CD4-positive, CD25-positive, alpha-beta regulatory T cell (primary cell): ENCODE results near the gene SLC35F3. TPM values are rescaled to one million over a fixed set of nuclear protein-coding genes. Genes with fewer than 3 reads are reported as not detected.

Experiments
- ATAC-seq, 2 donors: fragments of 150-1000 bp; cut with Tn5 transposase; one replicate each; pipeline ENCODE4 v1.10.0; 2021; ENCODE audit warnings: low read depth in 2 of 2, moderate number of reproducible peaks in 2 of 2, moderate library complexity in 1 of 2
- DNase-seq, 3 donors: peaks; one replicate each; pipeline versions ENCODE4 v3.0.0 to v3.0.0-alpha.2; 2012 to 2022; ENCODE audit warnings: mixed read lengths in 1 of 3
- H3K27ac ChIP-seq: one replicate; pipeline ENCODE4 v1.7.0; 2013; ENCODE audit warnings: mild to moderate bottlenecking, low read length; ENCODE audit not compliant: insufficient read depth, poor library complexity, severe bottlenecking
- H3K27me3 ChIP-seq: one replicate; pipeline ENCODE4 v1.7.0; 2013; ENCODE audit warnings: low read length; ENCODE audit not compliant: control insufficient read depth, insufficient read depth
- H3K36me3 ChIP-seq: one replicate; pipeline ENCODE4 v1.7.0; 2013; ENCODE audit warnings: mild to moderate bottlenecking, low read length, moderate library complexity; ENCODE audit not compliant: control insufficient read depth, insufficient read depth
- H3K4me1 ChIP-seq: 2 replicates; pipeline ENCODE4 v1.7.0; 2013; ENCODE audit warnings: mild to moderate bottlenecking, low read length; ENCODE audit not compliant: insufficient read depth, control insufficient read depth, poor library complexity, severe bottlenecking
- H3K4me3 ChIP-seq: one replicate; pipeline ENCODE4 v1.7.0; 2013; ENCODE audit warnings: low read depth, mild to moderate bottlenecking, low read length, moderate library complexity
- H3K9me3 ChIP-seq, 2 experiments: 1 replicate in 1 of 2; 2 replicates in 1 of 2; pipeline ENCODE4 v1.7.0; 2013; ENCODE audit warnings: low read length in 2 of 2, mild to moderate bottlenecking in 1 of 2, moderate library complexity in 1 of 2; ENCODE audit not compliant: control insufficient read depth in 2 of 2
- H3K27ac Mint-ChIP-seq, 3 donors: one replicate each; pipeline ENCODE4 v1.8.0; 2020 to 2022; ENCODE audit warnings: mild to moderate bottlenecking in 3 of 3, mixed read lengths in 3 of 3, moderate library complexity in 2 of 3
- H3K27me3 Mint-ChIP-seq: one replicate; pipeline ENCODE4 v1.8.0; 2022; ENCODE audit warnings: mild to moderate bottlenecking, mixed read lengths
- H3K36me3 Mint-ChIP-seq: one replicate; pipeline ENCODE4 v1.8.0; 2020; ENCODE audit warnings: mixed read lengths
- H3K4me1 Mint-ChIP-seq, 4 donors: one replicate each; pipeline ENCODE4 v1.8.0; 2020 to 2022; ENCODE audit warnings: mixed read lengths in 4 of 4, mild to moderate bottlenecking in 1 of 4
- H3K4me3 Mint-ChIP-seq, 4 donors: one replicate each; pipeline ENCODE4 v1.8.0; 2020 to 2022; ENCODE audit warnings: mild to moderate bottlenecking in 4 of 4, mixed read lengths in 4 of 4, moderate library complexity in 3 of 4
- H3K9me3 Mint-ChIP-seq, 7 donors: one replicate each; pipeline ENCODE4 v1.8.0; 2020 to 2022; ENCODE audit warnings: mixed read lengths in 7 of 7, mild to moderate bottlenecking in 3 of 7, moderate library complexity in 2 of 7
- polyA plus RNA-seq, 4 donors: library from polyadenylated mRNA; unstranded; fragments of 300-500 nt; fragmentation: Illumina TruSeq; gene quantifications; one replicate each; pipeline ENCODE4 v1.2.3, GENCODE V29; 2021
- total RNA-seq: library from RNA; stranded (reverse); gene quantifications from one replicate; pipeline ENCODE4 v1.2.3, GENCODE V29; 2022

The SLC35F3 gene
- total and polyA plus RNA-seq, 5 donors from 2014 or later: 0.35 to 1.4 (median 1.3) TPM

DNA sequence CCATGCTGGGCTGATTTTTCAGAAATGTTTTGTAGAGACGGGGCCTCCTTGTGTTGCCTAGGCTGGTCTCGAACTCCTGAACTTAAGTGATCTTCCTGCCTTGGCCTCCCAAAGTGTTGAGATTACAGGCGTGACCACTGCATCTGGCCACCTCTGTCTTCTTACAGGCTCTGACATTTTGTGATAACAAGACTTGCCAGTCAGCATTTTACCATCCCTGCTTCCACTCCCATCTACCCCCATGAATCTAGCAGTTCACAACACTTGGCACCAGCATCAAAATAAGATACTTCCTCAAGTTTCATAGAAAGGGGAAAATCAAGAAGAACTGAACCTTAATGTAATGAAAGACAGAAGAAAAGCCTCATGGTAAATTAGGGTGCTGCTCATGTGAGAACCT, 32.4 kb downstream of the SLC35F3 start:
- Mint-ChIP-seq H3K27ac (no peak overlapping the region), H3K27me3 (no peaks in the 10 kb centered on the region), H3K4me1 (no peaks in the 10 kb centered on the region), H3K36me3 (no peaks in the 10 kb centered on the region), H3K9me3 (peaks cover 0 to 4% (median 1%) of the 10 kb centered on the region in 7 donors), H3K4me3 (no peak overlapping the region)
- H3K27ac ChIP-seq: no peak overlapping the region
- H3K4me1 ChIP-seq: no peaks in the 10 kb centered on the region
- DNase-seq (no peak), ATAC-seq (no peak)
- peaks cover 3% of the 10 kb centered on the region for H3K27me3 ChIP-seq
- H3K4me3 ChIP-seq: no peak overlapping the region
- H3K9me3 ChIP-seq: no peaks in the 10 kb centered on the region
- H3K36me3 ChIP-seq: no peaks in the 10 kb centered on the region

- Histone ChIP-seq H3K4me3 (no peak overlapping the region), H3K4me1 (no peaks in the 10 kb centered on the region), H3K27me3 (peaks cover 3% of the 10 kb centered on the region), H3K36me3 (no peaks in the 10 kb centered on the region), H3K27ac (no peak overlapping the region), H3K9me3 (no peaks in the 10 kb centered on the region)
- no peak overlapping the region for H3K27ac Mint-ChIP-seq
- no peak for DNase-seq
- peaks cover 0 to 4% (median 1%) of the 10 kb centered on the region in 7 donors for H3K9me3 Mint-ChIP-seq
- peaks cover 4% of the 10 kb centered on the region for H3K27me3 Mint-ChIP-seq
- H3K36me3 Mint-ChIP-seq: no peaks in the 10 kb centered on the region
- no peaks in the 10 kb centered on the region for H3K4me1 Mint-ChIP-seq
- no peak for ATAC-seq
- no peak overlapping the region for H3K4me3 Mint-ChIP-seq
Observed at GRCh38 chr1:233938476-233938875, 34.0 kb downstream of the SLC35F3 start.

GRCh38 chr1:233939451-233939850, 35.0 kb downstream of the SLC35F3 start:
- Mint-ChIP-seq H3K36me3 (no peaks in the 10 kb centered on the region), H3K27ac (no peak overlapping the region), H3K27me3 (peaks cover 4% of the 10 kb centered on the region), H3K4me1 (no peaks in the 10 kb centered on the region), H3K9me3 (peaks cover 0 to 7% (median 1%) of the 10 kb centered on the region in 7 donors), H3K4me3 (no peak overlapping the region)
- no peak for ATAC-seq
- Histone ChIP-seq H3K4me3 (no peak overlapping the region), H3K27ac (no peak overlapping the region), H3K36me3 (no peaks in the 10 kb centered on the region), H3K27me3 (peaks cover 3% of the 10 kb centered on the region), H3K4me1 (no peaks in the 10 kb centered on the region), H3K9me3 (no peaks in the 10 kb centered on the region)
- no peak for DNase-seq

GRCh38 chr1:233940908-233941307, 36.4 kb downstream of the SLC35F3 start:
- no peaks in the 10 kb centered on the region for H3K4me1 ChIP-seq
- ATAC-seq: no peak

GRCh38 chr1:233944601-233945000, 40.1 kb downstream of the SLC35F3 start:
- Mint-ChIP-seq H3K9me3 (peaks cover 0 to 9% (median 2%) of the 10 kb centered on the region in 7 donors), H3K4me1 (no peaks in the 10 kb centered on the region), H3K4me3 (no peak overlapping the region), H3K27ac (no peak overlapping the region), H3K36me3 (no peaks in the 10 kb centered on the region), H3K27me3 (peaks cover 4% of the 10 kb centered on the region)
- no peak overlapping the region for H3K4me3 ChIP-seq
- H3K9me3 ChIP-seq: no peaks in the 10 kb centered on the region
- no peak overlapping the region for H3K27ac ChIP-seq
- no peaks in the 10 kb centered on the region for H3K36me3 ChIP-seq
- no peaks in the 10 kb centered on the region for H3K27me3 ChIP-seq
- DNase-seq: no peak
- ATAC-seq: no peak
- H3K4me1 ChIP-seq: no peaks in the 10 kb centered on the region

More at GRCh38 chr1:233940908-233941307, 36.4 kb downstream of the SLC35F3 start:
- Histone ChIP-seq H3K27me3 (peaks cover 3% of the 10 kb centered on the region), H3K4me3 (no peak overlapping the region), H3K9me3 (no peaks in the 10 kb centered on the region), H3K36me3 (no peaks in the 10 kb centered on the region), H3K27ac (no peak overlapping the region)
- Mint-ChIP-seq H3K9me3 (peaks cover 0 to 9% (median 1%) of the 10 kb centered on the region in 7 donors), H3K36me3 (no peaks in the 10 kb centered on the region), H3K4me1 (no peaks in the 10 kb centered on the region), H3K4me3 (no peak overlapping the region), H3K27ac (no peak overlapping the region), H3K27me3 (peaks cover 4% of the 10 kb centered on the region)
- no peak for DNase-seq

DNA sequence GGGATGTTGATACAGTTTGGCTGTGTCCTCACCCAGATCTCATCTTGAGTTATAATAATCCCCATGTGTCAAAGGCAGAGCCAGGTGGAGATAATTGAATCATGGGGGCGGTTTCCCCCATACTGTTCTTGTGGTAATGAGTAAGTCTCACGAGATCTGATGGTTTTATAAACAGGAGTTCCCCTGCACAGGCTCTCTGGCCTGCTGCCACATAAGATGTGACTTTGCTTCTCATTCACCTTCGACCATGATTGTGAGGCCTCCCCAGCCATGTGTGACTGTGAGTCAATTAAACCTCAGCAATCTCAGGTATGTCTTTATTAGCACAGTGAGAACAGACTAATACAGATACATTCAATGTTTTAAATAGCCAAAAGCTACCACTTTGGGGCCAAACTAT, 41.1 kb downstream of the SLC35F3 start:
- Mint-ChIP-seq H3K9me3 (peaks cover 0 to 7% (median 3%) of the 10 kb centered on the region in 7 donors), H3K4me3 (no peak overlapping the region), H3K36me3 (no peaks in the 10 kb centered on the region), H3K27ac (no peak overlapping the region), H3K4me1 (no peaks in the 10 kb centered on the region), H3K27me3 (peaks cover 6% of the 10 kb centered on the region)
- no peaks in the 10 kb centered on the region for H3K27me3 ChIP-seq
- H3K36me3 ChIP-seq: no peaks in the 10 kb centered on the region
- H3K27ac ChIP-seq: no peak overlapping the region
- DNase-seq (no peak), ATAC-seq (no peak)
- no peaks in the 10 kb centered on the region for H3K4me1 ChIP-seq
- no peaks in the 10 kb centered on the region for H3K9me3 ChIP-seq
- no peak overlapping the region for H3K4me3 ChIP-seq

GRCh38 chr1:233945979-233946378, 41.5 kb downstream of the SLC35F3 start:
- ATAC-seq (no peak), DNase-seq (no peak)
- Histone ChIP-seq H3K36me3 (no peaks in the 10 kb centered on the region), H3K27me3 (no peaks in the 10 kb centered on the region), H3K4me1 (no peaks in the 10 kb centered on the region), H3K4me3 (no peak overlapping the region), H3K27ac (no peak overlapping the region), H3K9me3 (no peaks in the 10 kb centered on the region)
- H3K9me3 Mint-ChIP-seq: peaks cover 0 to 9% (median 5%) of the 10 kb centered on the region in 7 donors
- no peaks in the 10 kb centered on the region for H3K4me1 Mint-ChIP-seq
- H3K36me3 Mint-ChIP-seq: no peaks in the 10 kb centered on the region
- no peak overlapping the region for H3K27ac Mint-ChIP-seq
- peaks cover 8% of the 10 kb centered on the region for H3K27me3 Mint-ChIP-seq
- H3K4me3 Mint-ChIP-seq: no peak overlapping the region

DNA sequence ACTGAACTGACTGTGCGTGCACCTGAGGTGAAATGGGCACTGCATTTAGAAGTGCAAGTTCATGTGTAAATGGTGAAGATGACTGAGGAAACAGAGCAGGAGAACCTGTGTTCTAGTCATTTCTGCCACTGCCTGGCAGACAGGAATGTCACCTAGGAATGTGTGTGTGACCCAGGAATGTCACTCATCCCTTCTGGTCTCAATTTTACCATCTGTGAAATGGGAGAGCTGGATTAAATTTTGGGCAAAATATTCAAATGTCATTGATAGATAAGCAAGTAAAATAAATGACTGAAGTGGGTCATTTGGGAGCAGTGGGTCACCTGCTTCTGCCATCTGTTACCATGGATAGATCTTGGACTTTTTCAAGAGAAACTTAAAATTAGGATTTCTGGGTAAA, 42.2 kb downstream of the SLC35F3 start:
- H3K4me3 ChIP-seq: no peak overlapping the region
- Mint-ChIP-seq H3K27ac (no peak overlapping the region), H3K27me3 (peaks cover 8% of the 10 kb centered on the region), H3K9me3 (peaks cover 0 to 16% (median 7%) of the 10 kb centered on the region in 7 donors), H3K36me3 (no peaks in the 10 kb centered on the region), H3K4me1 (no peaks in the 10 kb centered on the region), H3K4me3 (no peak overlapping the region)
- no peaks in the 10 kb centered on the region for H3K4me1 ChIP-seq
- H3K27me3 ChIP-seq: no peaks in the 10 kb centered on the region
- H3K27ac ChIP-seq: no peak overlapping the region
- DNase-seq: no peak
- H3K9me3 ChIP-seq: no peaks in the 10 kb centered on the region
- no peaks in the 10 kb centered on the region for H3K36me3 ChIP-seq
- ATAC-seq: no peak
